ENCODE measurements around the gene XIRP1. TPM values are rescaled to one million over a fixed set of nuclear protein-coding genes. Genes with fewer than 3 reads are reported as not detected.

Gene XIRP1
- total and polyA plus RNA-seq, 2 donors (not counting 1 experiment from before 2014, with no cell fraction given), result not detected

GRCh38 chr3:39147711-39148434, 44.5 kb downstream of the XIRP1 start:
- Histone ChIP-seq H2AFZ (ENCODE audit: insufficient read depth, low read depth, low read length, poor library complexity, severe bottlenecking) (no peak overlapping the region), H3K36me3 (replicated peaks in 1 of 2; ENCODE audit: control extremely low read depth in 1 of 2, control insufficient read depth in 1 of 2, extremely low read depth in 1 of 2, insufficient read depth in 2 of 2, low read length in 1 of 2) (peaks cover 2 to 37% of the 10 kb centered on the region in 2 experiments), H3K27ac (ENCODE audit: low read length in 2 of 2) (peak overlapping the region; percentile 87 to 98), H3K79me2 (ENCODE audit: control insufficient read depth, insufficient read depth, low read length) (peaks cover 99% of the 10 kb centered on the region), H3K27me3 (replicated peaks in 1 of 4; ENCODE audit: control extremely low read depth in 1 of 4, control insufficient read depth in 3 of 4, insufficient read depth in 4 of 4, low read length in 3 of 4) (no peaks in the 10 kb centered on the region), H3K4me2 (replicated peaks; ENCODE audit: low read depth, low read length, poor library complexity, severe bottlenecking) (peak overlapping the region; percentile 98), H3K9me3 (ENCODE audit: control extremely low read depth in 1 of 3, control insufficient read depth in 2 of 3, insufficient read depth in 1 of 3, low read length in 2 of 3) (no peaks in the 10 kb centered on the region), H4K20me1 (ENCODE audit: control insufficient read depth, insufficient read depth, low read length, poor library complexity, severe bottlenecking) (peaks cover 96% of the 10 kb centered on the region), H3K4me1 (ENCODE audit: control insufficient read depth in 2 of 2, insufficient read depth in 2 of 2, low read length in 2 of 2) (peaks cover 67 to 72% of the 10 kb centered on the region in 2 donors), H3K9ac (ENCODE audit: low read length) (peak overlapping the region; percentile 30), H3K4me3 (ENCODE audit: control extremely low read depth in 1 of 5, extremely low read depth in 1 of 5, insufficient read depth in 1 of 5, low read depth in 2 of 5, low read length in 4 of 5) (peak overlapping the region; percentile 11 to 61 (median 48))
- intact Hi-C loops (cut with micrococcal nuclease), result loop anchor here (2.0 kb wide), 1 partner anchor 25 kb away; no protein-coding TSS in a partner anchor
- H3K9me3 Mint-ChIP-seq (ENCODE audit: insufficient read depth), result no peaks in the 10 kb centered on the region
- TF ChIP-seq CTCF (IDR thresholded peaks at IDR 0.05) (no peak), EZH2 (IDR thresholded peaks at IDR 0.05; ENCODE audit: borderline replicate concordance, insufficient read depth, low read depth, low read length, poor library complexity, severe bottlenecking) (no peak)
- peak overlapping the region; percentile 99 for H3K4me3 Mint-ChIP-seq
- no peaks in the 10 kb centered on the region for H3K27me3 Mint-ChIP-seq
- POLR2A ChIA-PET, result interaction anchor here (0.7 to 2.3 kb wide), 3 partner anchors 21 to 40 kb away, joined by 3 to 10 read pairs (median 3); partner anchors contain the start of gene TTC21A
- DNase-seq (no peak), ATAC-seq (ENCODE audit: low read depth) (peak; percentile 8)
- peaks cover 81% of the 10 kb centered on the region for H3K4me1 Mint-ChIP-seq
- H3K27ac Mint-ChIP-seq, result peak overlapping the region; percentile 94
- CTCF ChIA-PET, result interaction anchor here (0.5 to 5.9 kb wide), 7 partner anchors 20 to 144 kb away, joined by 3 to 36 read pairs (median 8); partner anchors contain the start of genes GORASP1 and TTC21A
- WGBS (ENCODE audit: insufficient coverage), result 0% methylated on average over 6 of the region's 9 CpGs
